CD4-positive, alpha-beta T cell treated with Interleukin-17A for 4 hours (primary cell): Measurements from ENCODE around the gene ZNF678.

Experiments used
- DNase-seq: peaks from one replicate; pipeline ENCODE4 v3.0.0-alpha.2; 2020; ENCODE audit warnings: mixed read lengths

ZNF678 gene

GRCh38 chr1:227725046-227725445, 161.7 kb downstream of the ZNF678 start:
- no peak for DNase-seq

GRCh38 chr1:227726318-227726717, 163.0 kb downstream of the ZNF678 start:
- DNase-seq = no peak
